Inferior parietal cortex (tissue), 1 donor: ENCODE measurements around the gene IL25.
"Not testable (repeated sequence)": the region's sequence is repeated elsewhere in the genome, so short reads cannot be mapped to it uniquely, and the experiment has no call there.

ENCODE experiments used
- DNase-seq: peaks from one replicate; pipeline ENCODE4 v3.0.0-alpha.2; 2016; ENCODE audit errors: extremely low spot score

The IL25 gene

GRCh38 chr14:23375527-23376251, 3.1 kb downstream of the IL25 start:
- no peak for DNase-seq

GRCh38 chr14:23376482-23377197, 4.0 kb downstream of the IL25 start, which contains the start of gene CMTM5:
Gene CMTM5, plus strand, starts transcription at chr14:23377046. Its CDS starts 206 bp downstream, at chr14:23377252.
- DNase-seq = peak; percentile 83

GRCh38 chr14:23377198-23377550, 4.6 kb downstream of the IL25 start:
- no peak for DNase-seq

- peak; percentile 21 for DNase-seq
Observed at GRCh38 chr14:23377573-23378563, 5.3 kb downstream of the IL25 start.

- DNase-seq = no peak
Observed at GRCh38 chr14:23378612-23379220, 6.1 kb downstream of the IL25 start.

GRCh38 chr14:23379366-23380196, 7.0 kb downstream of the IL25 start:
- DNase-seq = peak; percentile 36

GRCh38 chr14:23380197-23380914, 7.7 kb downstream of the IL25 start:
- DNase-seq = no peak

- DNase-seq = no peak
Observed at GRCh38 chr14:23380976-23381375, 8.4 kb downstream of the IL25 start.

- DNase-seq = no peak
Observed at GRCh38 chr14:23381871-23382270, 9.3 kb downstream of the IL25 start.

- no peak for DNase-seq
Observed at GRCh38 chr14:23382276-23382675, 9.7 kb downstream of the IL25 start.

- DNase-seq = no peak
Observed at GRCh38 chr14:23382731-23383440, 10.3 kb downstream of the IL25 start.

GRCh38 chr14:23384364-23385080, 11.9 kb downstream of the IL25 start:
- DNase-seq = no peak

GRCh38 chr14:23385244-23385641, 12.6 kb downstream of the IL25 start:
- no peak for DNase-seq

GRCh38 chr14:23385642-23386265, 13.1 kb downstream of the IL25 start:
- no peak for DNase-seq

GRCh38 chr14:23386266-23386657, 13.7 kb downstream of the IL25 start:
- not testable (repeated sequence) for DNase-seq

- DNase-seq = no peak
Observed at GRCh38 chr14:23386999-23387398, 14.4 kb downstream of the IL25 start.

GRCh38 chr14:23387916-23388882, 15.6 kb downstream of the IL25 start:
- no peak for DNase-seq
